OCI-LY3 (cell line): Measurements from ENCODE around the gene CXCL5.

Source experiments
- H2AFZ ChIP-seq: fragments of 200-600, 300-600 bp; shearing (Covaris generic); 2 replicates; pipeline ENCODE4 v1.6.0; 2014; ENCODE audit warnings: antibody characterized with exemption, low read depth, low read length
- H3K27ac ChIP-seq: fragments of 200-600, 300-600 bp; sonication (generic); 2 replicates; pipeline ENCODE4 v1.5.1; 2014; ENCODE audit warnings: mild to moderate bottlenecking, low read length, moderate library complexity, mixed read lengths
- H3K27me3 ChIP-seq: fragments of 200-600, 300-600 bp; sonication (generic); 2 replicates; pipeline ENCODE4 v1.6.1; 2014; ENCODE audit warnings: low read depth, low read length, mixed read lengths
- H3K36me3 ChIP-seq: fragments of 200-600, 300-600 bp; sonication (generic); replicated peaks from 2 replicates; pipeline ENCODE3; 2014; ENCODE audit warnings: low read depth, low read length, mixed read lengths
- H3K4me1 ChIP-seq: fragments of 300-600, 200-600 bp; sonication (generic); 2 replicates; pipeline ENCODE4 v1.6.1; 2014; ENCODE audit warnings: low read length, mixed read lengths
- H3K4me2 ChIP-seq: fragments of 200-600, 300-600 bp; sonication (generic); 2 replicates; pipeline ENCODE4 v1.6.1; 2014; ENCODE audit warnings: low read length, mixed read lengths
- H3K4me3 ChIP-seq: fragments of 300-600, 200-600 bp; sonication (generic); 2 replicates; pipeline ENCODE4 v1.5.1; 2014; ENCODE audit warnings: antibody characterized with exemption, mild to moderate bottlenecking, low read length, moderate library complexity
- H3K79me2 ChIP-seq: fragments of 300-600, 200-600 bp; shearing (Covaris generic); 2 replicates; pipeline ENCODE4 v1.6.1; 2014; ENCODE audit warnings: mild to moderate bottlenecking, low read length, mixed read lengths
- H3K9ac ChIP-seq: fragments of 300-600, 200-600 bp; shearing (Covaris generic); 2 replicates; pipeline ENCODE4 v1.6.0; 2014; ENCODE audit warnings: mild to moderate bottlenecking, low read length, moderate library complexity
- H3K9me3 ChIP-seq: fragments of 200-600, 300-600 bp; shearing (Covaris generic); 2 replicates; pipeline ENCODE4 v1.6.1; 2014; ENCODE audit warnings: low read length, mixed read lengths; ENCODE audit not compliant: insufficient read depth
- H4K20me1 ChIP-seq: fragments of 200-600, 300-600 bp; sonication (generic); 2 replicates; pipeline ENCODE4 v1.6.1; 2016; ENCODE audit warnings: low read length, mixed read lengths; ENCODE audit not compliant: insufficient read depth
- CTCF ChIP-seq: fragments of 200-600, 300-600 bp; sonication (generic); IDR thresholded peaks from 2 replicates; pipeline ENCODE4 v1.5.1; 2014; ENCODE audit warnings: antibody characterized with exemption, low read length, low read depth
- EZH2phosphoT487 ChIP-seq: fragments of 200-600 bp; shearing (Covaris generic); IDR thresholded peaks from 2 replicates; pipeline ENCODE4 v1.6.1; 2018; ENCODE audit warnings: antibody characterized with exemption, mixed run types, low read depth

Gene CXCL5

GRCh38 chr4:73948291-73948690 is 50.2 kb downstream of the CXCL5 start:
- H3K4me1 ChIP-seq = no peaks in the 10 kb centered on the region
- no peak overlapping the region for H2AFZ ChIP-seq
- H3K36me3 ChIP-seq = no peaks in the 10 kb centered on the region
- no peaks in the 10 kb centered on the region for H3K27me3 ChIP-seq
- no peak overlapping the region for H3K27ac ChIP-seq
- no peaks in the 10 kb centered on the region for H4K20me1 ChIP-seq
- no peak overlapping the region for H3K4me2 ChIP-seq
- no peak overlapping the region for H3K4me3 ChIP-seq
- TF ChIP-seq CTCF = no peak
- no peaks in the 10 kb centered on the region for H3K79me2 ChIP-seq
- no peak overlapping the region for H3K9ac ChIP-seq
- no peaks in the 10 kb centered on the region for H3K9me3 ChIP-seq

GRCh38 chr4:73947239-73947985 is 51.1 kb downstream of the CXCL5 start:
- H3K4me2 ChIP-seq = no peak overlapping the region

GRCh38 chr4:73945674-73946449 is 52.6 kb downstream of the CXCL5 start:
- no peaks in the 10 kb centered on the region for H3K36me3 ChIP-seq
- H3K79me2 ChIP-seq = no peaks in the 10 kb centered on the region
- no peak overlapping the region for H3K27ac ChIP-seq
- no peak overlapping the region for H3K4me3 ChIP-seq
- H3K27me3 ChIP-seq = no peaks in the 10 kb centered on the region
- no peaks in the 10 kb centered on the region for H4K20me1 ChIP-seq
- TF ChIP-seq CTCF = no peak
- H3K9ac ChIP-seq = no peak overlapping the region
- no peaks in the 10 kb centered on the region for H3K9me3 ChIP-seq
- no peaks in the 10 kb centered on the region for H3K4me1 ChIP-seq
- H3K4me2 ChIP-seq = no peak overlapping the region
- H2AFZ ChIP-seq = no peak overlapping the region

More at GRCh38 chr4:73947239-73947985, 51.1 kb downstream of the CXCL5 start:
- H3K36me3 ChIP-seq = no peaks in the 10 kb centered on the region
- H3K9ac ChIP-seq = no peak overlapping the region
- H3K79me2 ChIP-seq = no peaks in the 10 kb centered on the region
- no peaks in the 10 kb centered on the region for H3K27me3 ChIP-seq
- no peaks in the 10 kb centered on the region for H3K9me3 ChIP-seq
- H4K20me1 ChIP-seq = no peaks in the 10 kb centered on the region
- H3K4me1 ChIP-seq = no peaks in the 10 kb centered on the region
- TF ChIP-seq EZH2phosphoT487 (no peak), CTCF (no peak)
- no peak overlapping the region for H2AFZ ChIP-seq
- H3K4me3 ChIP-seq = no peak overlapping the region
- H3K27ac ChIP-seq = no peak overlapping the region
